KG1 (cell line): ENCODE measurements around the gene SURF6.
"Not testable (repeated sequence)": the region's sequence is repeated elsewhere in the genome, so short reads cannot be mapped to it uniquely, and the experiment has no call there.

Experiments
- DNase-seq: peaks from one replicate; lab custom pipeline; 2025; lab: John Stamatoyannopoulos, UW

Gene SURF6

GRCh38 chr9:133290751-133291302 is 45.2 kb downstream of the SURF6 start:
- DNase-seq, result no peak

- DNase-seq, result no peak
Measured at GRCh38 chr9:133286523-133286922, 49.5 kb downstream of the SURF6 start.

GRCh38 chr9:133285252-133285775 is 50.7 kb downstream of the SURF6 start:
- DNase-seq, result no peak

- no peak for DNase-seq
Measured at GRCh38 chr9:133284362-133284761, 51.6 kb downstream of the SURF6 start.

- DNase-seq, result not testable (repeated sequence)
Measured at GRCh38 chr9:133283255-133284032, 52.5 kb downstream of the SURF6 start.

GRCh38 chr9:133282464-133283238 is 53.3 kb downstream of the SURF6 start:
- no peak for DNase-seq

GRCh38 chr9:133280392-133280791 is 55.6 kb downstream of the SURF6 start:
- DNase-seq, result no peak
